ENCODE measurements around the gene FHL1.
"Not testable (repeated sequence)": the region's sequence is repeated elsewhere in the genome, so short reads cannot be mapped to it uniquely, and the experiment has no call there.

FHL1 gene

DNA sequence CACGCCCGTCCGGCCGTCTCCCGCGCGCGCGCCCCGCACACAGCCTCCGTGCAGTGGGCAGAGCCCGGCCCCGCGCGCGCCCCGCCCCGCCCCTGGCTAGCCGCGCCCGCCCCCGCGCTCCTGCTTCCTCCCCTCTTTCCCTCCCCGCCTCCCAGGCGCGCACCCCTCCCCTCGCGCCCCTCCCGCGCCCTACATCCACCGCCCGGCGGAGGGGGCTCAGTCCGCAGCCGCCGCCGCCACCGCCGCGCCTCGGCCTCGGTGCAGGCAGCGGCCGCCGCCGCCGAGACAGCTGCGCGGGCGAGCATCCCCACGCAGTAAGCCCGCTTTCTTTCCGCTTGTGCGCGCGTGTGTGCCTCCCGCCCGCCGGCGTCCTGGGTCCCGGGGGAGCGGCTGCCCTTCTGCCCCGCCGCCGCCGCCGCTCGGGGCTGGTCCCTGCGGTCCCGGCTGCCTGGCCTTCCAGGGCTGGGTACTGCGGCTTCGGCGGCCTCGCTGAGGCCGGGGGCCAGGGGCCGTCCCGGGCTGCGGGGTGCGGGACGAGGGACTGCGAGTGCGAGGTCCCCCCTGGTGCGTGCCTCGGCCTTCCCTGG, at the start of gene FHL1:
TSS of gene FHL1 (plus strand) at position 219 of the 587 bp plus-strand sequence.
- H3K9me3 ChIP-seq (ENCODE audit: control insufficient read depth, insufficient read depth, low read length) = no peaks in the 10 kb centered on the region
- peaks cover 2% of the 10 kb centered on the region; the same call in 1 of the 2 replicates for H3K27me3 ChIP-seq (ENCODE audit: control insufficient read depth, insufficient read depth, low read length)
- no peaks in the 10 kb centered on the region for H3K4me1 ChIP-seq (ENCODE audit: control insufficient read depth, insufficient read depth, low read length)
- no peak within 1 kb of the TSS for H3K27ac ChIP-seq (ENCODE audit: low read length)
- no peaks in the 10 kb centered on the region for H3K36me3 ChIP-seq (ENCODE audit: control insufficient read depth, insufficient read depth, low read length)
- peak within 1 kb of the TSS; percentile 96 for H3K4me3 ChIP-seq (ENCODE audit: low read length)
- no CpG with 5 or more reads among the region's 84 CpGs for WGBS (ENCODE audit: insufficient coverage, insufficient read length)
- DNase-seq (ENCODE audit: low read depth, low spot score) = no peak

DNA sequence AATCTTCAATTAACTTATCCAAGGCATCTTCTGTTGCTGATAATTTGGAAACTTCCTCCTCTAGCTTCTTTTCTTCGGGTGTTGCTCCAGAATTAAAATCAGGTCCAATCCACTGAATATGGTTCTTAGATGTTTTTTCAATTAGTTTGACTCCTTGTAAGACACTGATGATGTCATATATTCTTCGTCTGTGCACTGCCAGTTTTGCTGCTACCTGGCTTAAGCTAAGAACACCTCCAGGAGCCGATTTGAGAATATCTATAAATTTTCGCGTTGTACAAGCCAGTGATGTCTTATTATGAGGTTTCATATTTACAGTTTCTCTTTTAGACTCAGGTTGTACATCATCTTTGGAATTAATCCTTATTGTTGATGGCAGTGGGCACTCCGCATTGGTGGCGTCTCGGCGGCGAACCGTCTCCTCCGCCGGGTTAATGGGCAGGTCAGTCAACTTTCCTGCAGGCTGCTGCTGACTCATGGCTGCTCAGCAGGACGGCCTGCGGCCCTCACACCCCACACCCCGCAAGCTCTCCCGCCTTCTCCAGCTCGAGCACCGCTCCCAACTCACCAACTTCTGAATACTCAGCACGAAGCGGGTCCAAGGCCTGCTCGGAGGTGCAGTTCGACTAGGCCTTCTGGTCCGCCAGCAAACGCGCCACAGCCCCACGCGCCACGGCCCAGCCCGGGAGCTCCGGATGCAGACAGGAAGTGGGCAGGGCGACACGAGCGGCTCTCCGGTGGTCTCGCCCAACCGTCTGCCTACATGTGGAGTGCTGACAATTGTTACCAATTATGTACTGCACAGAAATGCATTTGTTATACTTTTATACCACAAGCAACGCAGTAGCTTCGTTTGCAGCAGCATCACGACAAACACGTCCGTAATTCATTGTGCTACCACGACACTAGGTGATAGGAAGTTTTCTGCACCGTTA, 49.2 kb upstream of the FHL1 start:
- DNase-seq (ENCODE audit: low read depth, low spot score) = no peak
- Histone ChIP-seq H3K27ac (ENCODE audit: low read length) (no peak overlapping the region), H3K4me3 (ENCODE audit: low read length) (no peak overlapping the region), H3K27me3 (ENCODE audit: control insufficient read depth, insufficient read depth, low read length) (no peaks in the 10 kb centered on the region), H3K36me3 (ENCODE audit: control insufficient read depth, insufficient read depth, low read length) (no peaks in the 10 kb centered on the region), H3K4me1 (ENCODE audit: control insufficient read depth, insufficient read depth, low read length) (no peaks in the 10 kb centered on the region), H3K9me3 (ENCODE audit: control insufficient read depth, insufficient read depth, low read length) (no peaks in the 10 kb centered on the region)
- WGBS (ENCODE audit: insufficient coverage, insufficient read length) = no CpG with 5 or more reads among the region's 44 CpGs

DNA sequence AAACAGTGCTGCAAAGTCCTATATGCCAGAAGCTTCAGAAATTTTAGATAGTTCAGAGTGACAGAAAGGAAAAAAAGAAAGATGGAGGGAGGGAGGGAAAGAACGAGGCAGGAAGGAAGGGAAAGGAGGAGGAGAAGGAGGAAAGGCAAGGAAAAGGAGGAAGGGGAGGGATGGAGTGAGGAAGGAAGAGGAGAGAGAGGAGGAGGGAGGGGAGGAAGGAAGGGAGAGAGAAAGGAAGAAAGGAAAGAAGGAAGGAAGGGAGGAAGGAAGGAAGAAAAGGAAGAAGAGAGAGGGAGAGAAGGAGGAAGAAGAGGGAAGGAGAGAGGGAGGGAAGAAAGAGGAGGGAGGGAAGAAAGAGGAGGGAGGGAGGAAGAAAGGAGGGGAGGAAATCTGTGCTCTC, 42.4 kb upstream of the FHL1 start:
- H3K27ac ChIP-seq (ENCODE audit: low read length) = no peak overlapping the region
- no peaks in the 10 kb centered on the region for H3K9me3 ChIP-seq (ENCODE audit: control insufficient read depth, insufficient read depth, low read length)
- no peak for DNase-seq (ENCODE audit: low read depth, low spot score)
- no peak overlapping the region for H3K4me3 ChIP-seq (ENCODE audit: low read length)
- no CpG with 5 or more reads among the region's 1 CpG for WGBS (ENCODE audit: insufficient coverage, insufficient read length)
- H3K4me1 ChIP-seq (ENCODE audit: control insufficient read depth, insufficient read depth, low read length) = no peaks in the 10 kb centered on the region
- H3K27me3 ChIP-seq (ENCODE audit: control insufficient read depth, insufficient read depth, low read length) = no peaks in the 10 kb centered on the region
- no peaks in the 10 kb centered on the region for H3K36me3 ChIP-seq (ENCODE audit: control insufficient read depth, insufficient read depth, low read length)

DNA sequence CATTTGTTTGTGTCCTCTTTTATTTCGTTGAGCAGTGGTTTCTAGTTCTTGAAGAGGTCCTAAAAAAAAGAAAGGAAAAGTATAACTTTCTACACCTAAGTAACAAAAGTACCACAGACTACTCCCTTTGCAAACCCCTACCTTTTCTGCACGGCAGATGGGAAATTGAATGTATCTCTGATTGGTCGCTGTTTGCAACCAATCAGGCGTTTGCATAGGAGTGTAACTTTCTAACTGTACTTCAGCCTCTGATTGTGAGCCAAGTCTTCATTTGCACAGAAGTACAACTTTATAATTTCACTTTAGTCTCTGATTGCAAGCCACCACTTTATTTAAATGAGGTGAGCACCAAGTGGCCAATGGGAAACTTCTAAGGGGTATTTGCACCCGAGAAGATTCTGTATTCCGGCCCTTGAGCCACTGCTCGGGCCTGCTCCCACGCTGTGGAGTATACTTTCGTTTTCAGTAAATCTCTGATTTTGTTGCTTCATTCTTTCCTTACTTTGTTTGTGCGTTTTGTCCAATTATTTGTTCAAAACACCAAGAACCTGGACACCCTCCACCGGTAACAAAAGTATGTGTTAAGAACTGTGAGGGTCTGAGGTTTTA, 40.3 kb upstream of the FHL1 start:
- Histone ChIP-seq H3K4me3 (ENCODE audit: low read length) (no peak overlapping the region), H3K27me3 (ENCODE audit: control insufficient read depth, insufficient read depth, low read length) (no peaks in the 10 kb centered on the region), H3K27ac (ENCODE audit: low read length) (no peak overlapping the region), H3K9me3 (ENCODE audit: control insufficient read depth, insufficient read depth, low read length) (no peaks in the 10 kb centered on the region), H3K36me3 (ENCODE audit: control insufficient read depth, insufficient read depth, low read length) (no peaks in the 10 kb centered on the region), H3K4me1 (ENCODE audit: control insufficient read depth, insufficient read depth, low read length) (no peaks in the 10 kb centered on the region)
- no peak for DNase-seq (ENCODE audit: low read depth, low spot score)
- no CpG with 5 or more reads among the region's 11 CpGs for WGBS (ENCODE audit: insufficient coverage, insufficient read length)

DNA sequence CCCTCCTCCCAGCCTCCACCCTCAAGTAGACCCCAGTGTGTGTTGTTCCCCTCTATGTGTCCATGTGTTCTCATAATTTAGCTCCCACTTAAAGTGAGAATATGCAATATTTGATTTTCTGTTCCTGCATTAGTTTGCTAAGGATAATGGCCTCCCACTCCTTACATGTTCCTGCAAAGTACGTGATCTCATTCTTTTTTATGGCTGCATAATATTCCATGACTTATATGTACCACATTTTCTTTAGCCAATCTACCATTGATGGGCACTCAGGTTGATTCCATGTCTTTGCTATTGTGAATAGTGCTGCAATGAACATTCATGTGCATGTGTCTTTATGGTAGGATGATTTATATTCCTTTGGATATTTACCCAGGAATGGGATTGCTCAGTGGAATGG, 38.4 kb upstream of the FHL1 start:
- H3K4me3 ChIP-seq (ENCODE audit: low read length); H3K27me3 ChIP-seq (ENCODE audit: control insufficient read depth, insufficient read depth, low read length); H3K27ac ChIP-seq (ENCODE audit: low read length); H3K4me1 ChIP-seq (ENCODE audit: control insufficient read depth, insufficient read depth, low read length); DNase-seq (ENCODE audit: low read depth, low spot score); H3K9me3 ChIP-seq (ENCODE audit: control insufficient read depth, insufficient read depth, low read length); H3K36me3 ChIP-seq (ENCODE audit: control insufficient read depth, insufficient read depth, low read length): not testable (repeated sequence)
- WGBS (ENCODE audit: insufficient coverage, insufficient read length) = no CpG with 5 or more reads among the region's 1 CpG

GRCh38 chrX:136112286-136112685, 35.0 kb upstream of the FHL1 start:
- H3K36me3 ChIP-seq (ENCODE audit: control insufficient read depth, insufficient read depth, low read length) = no peaks in the 10 kb centered on the region
- no CpG with 5 or more reads among the region's 1 CpG for WGBS (ENCODE audit: insufficient coverage, insufficient read length)
- no peaks in the 10 kb centered on the region for H3K4me1 ChIP-seq (ENCODE audit: control insufficient read depth, insufficient read depth, low read length)
- no peaks in the 10 kb centered on the region for H3K9me3 ChIP-seq (ENCODE audit: control insufficient read depth, insufficient read depth, low read length)
- H3K27me3 ChIP-seq (ENCODE audit: control insufficient read depth, insufficient read depth, low read length) = no peaks in the 10 kb centered on the region
- no peak overlapping the region for H3K27ac ChIP-seq (ENCODE audit: low read length)
- no peak overlapping the region for H3K4me3 ChIP-seq (ENCODE audit: low read length)
- DNase-seq (ENCODE audit: low read depth, low spot score) = no peak

GRCh38 chrX:136112778-136113177, 34.6 kb upstream of the FHL1 start:
- Histone ChIP-seq H3K4me1 (ENCODE audit: control insufficient read depth, insufficient read depth, low read length) (no peaks in the 10 kb centered on the region), H3K36me3 (ENCODE audit: control insufficient read depth, insufficient read depth, low read length) (no peaks in the 10 kb centered on the region), H3K4me3 (ENCODE audit: low read length) (no peak overlapping the region), H3K27ac (ENCODE audit: low read length) (no peak overlapping the region), H3K9me3 (ENCODE audit: control insufficient read depth, insufficient read depth, low read length) (no peaks in the 10 kb centered on the region), H3K27me3 (ENCODE audit: control insufficient read depth, insufficient read depth, low read length) (no peaks in the 10 kb centered on the region)
- no peak for DNase-seq (ENCODE audit: low read depth, low spot score)

DNA sequence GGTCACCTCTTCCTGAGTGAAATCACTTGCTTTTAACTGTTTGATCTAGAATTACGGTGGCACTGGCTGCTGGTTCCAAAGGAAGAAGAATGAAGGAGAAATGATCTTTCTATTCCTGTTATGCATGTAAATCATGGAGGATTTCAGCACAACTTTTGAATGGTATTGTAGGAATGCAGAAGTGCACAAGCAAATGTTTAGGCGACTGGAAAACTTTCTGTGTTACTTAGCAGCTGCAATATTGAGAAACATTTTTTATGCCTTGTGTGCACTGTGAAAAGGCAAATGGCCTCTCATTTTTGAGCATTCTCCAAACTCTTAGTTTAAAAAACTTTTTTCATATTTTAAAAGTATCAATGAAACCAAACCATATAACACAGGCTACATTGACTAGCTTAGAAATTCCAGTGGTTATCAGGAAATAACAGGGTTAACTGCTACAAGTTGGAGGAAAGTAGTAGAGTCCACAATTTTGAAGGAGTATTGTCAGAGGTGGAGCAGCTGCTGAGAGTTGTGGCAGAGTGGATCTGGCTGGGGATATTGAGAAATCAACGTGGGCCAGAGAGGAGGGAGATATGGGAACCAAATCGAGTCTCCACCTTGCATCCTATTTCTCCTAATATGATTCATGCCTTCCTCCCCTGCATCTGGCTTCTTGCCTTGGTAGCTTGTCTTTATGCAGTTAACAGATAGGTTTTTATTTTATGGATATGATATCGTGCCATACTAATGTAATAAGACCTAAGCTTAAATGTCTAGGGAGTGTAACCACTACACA, 32.0 kb upstream of the FHL1 start:
- Histone ChIP-seq H3K27ac (ENCODE audit: low read length) (no peak overlapping the region), H3K36me3 (ENCODE audit: control insufficient read depth, insufficient read depth, low read length) (no peaks in the 10 kb centered on the region), H3K27me3 (ENCODE audit: control insufficient read depth, insufficient read depth, low read length) (no peaks in the 10 kb centered on the region), H3K4me3 (ENCODE audit: low read length) (no peak overlapping the region), H3K4me1 (ENCODE audit: control insufficient read depth, insufficient read depth, low read length) (no peaks in the 10 kb centered on the region), H3K9me3 (ENCODE audit: control insufficient read depth, insufficient read depth, low read length) (no peaks in the 10 kb centered on the region)
- no peak for DNase-seq (ENCODE audit: low read depth, low spot score)
- no CpG with 5 or more reads among the region's 5 CpGs for WGBS (ENCODE audit: insufficient coverage, insufficient read length)

GRCh38 chrX:136115904-136116297, 31.4 kb upstream of the FHL1 start:
- H3K4me3 ChIP-seq (ENCODE audit: low read length) = no peak overlapping the region
- WGBS (ENCODE audit: insufficient coverage, insufficient read length) = no CpG with 5 or more reads among the region's 3 CpGs
- H3K27ac ChIP-seq (ENCODE audit: low read length) = no peak overlapping the region
- H3K27me3 ChIP-seq (ENCODE audit: control insufficient read depth, insufficient read depth, low read length) = no peaks in the 10 kb centered on the region
- no peaks in the 10 kb centered on the region for H3K4me1 ChIP-seq (ENCODE audit: control insufficient read depth, insufficient read depth, low read length)
- no peak for DNase-seq (ENCODE audit: low read depth, low spot score)
- H3K9me3 ChIP-seq (ENCODE audit: control insufficient read depth, insufficient read depth, low read length) = no peaks in the 10 kb centered on the region
- no peaks in the 10 kb centered on the region for H3K36me3 ChIP-seq (ENCODE audit: control insufficient read depth, insufficient read depth, low read length)

DNA sequence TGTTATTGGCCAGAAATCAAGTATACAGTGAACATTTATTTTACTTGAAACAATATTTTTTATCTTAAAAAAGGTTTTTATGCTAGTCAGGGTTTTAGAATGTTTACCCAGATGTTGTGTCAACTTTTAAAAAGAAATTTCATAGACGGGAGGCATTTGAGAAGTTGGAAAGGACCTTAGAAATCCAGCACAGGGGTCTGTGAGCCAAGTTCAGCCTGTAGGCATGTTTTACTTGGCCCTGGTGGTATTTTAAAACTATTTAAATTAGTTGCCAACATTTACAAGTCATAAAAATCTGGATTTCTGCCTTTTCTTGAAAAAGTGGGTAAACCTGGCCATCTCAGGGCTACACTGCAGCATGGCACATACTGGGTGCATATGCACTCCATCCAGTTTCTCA, 25.5 kb upstream of the FHL1 start:
- H3K4me3 ChIP-seq (ENCODE audit: low read length) = no peak overlapping the region

More for the DNA sequence above, 25.5 kb upstream of the FHL1 start:
- Histone ChIP-seq H3K27ac (ENCODE audit: low read length) (no peak overlapping the region), H3K27me3 (ENCODE audit: control insufficient read depth, insufficient read depth, low read length) (no peaks in the 10 kb centered on the region), H3K4me1 (ENCODE audit: control insufficient read depth, insufficient read depth, low read length) (no peaks in the 10 kb centered on the region), H3K36me3 (ENCODE audit: control insufficient read depth, insufficient read depth, low read length) (no peaks in the 10 kb centered on the region), H3K9me3 (ENCODE audit: control insufficient read depth, insufficient read depth, low read length) (no peaks in the 10 kb centered on the region)
- no peak for DNase-seq (ENCODE audit: low read depth, low spot score)
- no CpG with 5 or more reads among the region's 1 CpG for WGBS (ENCODE audit: insufficient coverage, insufficient read length)

All from iPS DF 6.9 (cell line).